ENCODE measurements around the gene SLC16A2. TPM values are rescaled to one million over a fixed set of nuclear protein-coding genes. Genes with fewer than 3 reads are reported as not detected.
A peak's percentile ranks its signal among the peaks of the same experiment; 100 is the strongest.

The SLC16A2 gene
- polyA plus RNA-seq, 1 donor from 2014 or later, result not detected

DNA sequence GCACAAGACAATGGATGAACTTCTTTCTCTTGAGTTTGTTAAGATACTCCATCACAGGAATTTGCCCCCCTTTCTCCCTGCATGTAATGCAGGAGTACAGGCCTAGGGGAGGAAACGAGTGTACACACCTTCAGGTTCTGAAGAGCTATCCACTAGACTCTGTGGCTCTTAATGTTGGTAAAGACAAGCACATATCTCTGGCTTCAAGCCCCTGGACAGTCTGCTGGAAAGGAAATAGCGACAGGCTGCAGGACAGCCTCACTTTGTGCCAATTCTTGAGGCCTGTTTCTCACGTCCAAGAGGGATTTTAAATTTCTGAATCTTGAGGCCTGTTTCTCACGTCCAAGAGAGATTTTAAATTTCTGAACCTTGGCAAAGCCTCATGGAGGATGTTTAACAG, 106.1 kb downstream of the SLC16A2 start:
- Mint-ChIP-seq H3K27ac (no peak overlapping the region), H3K4me3 (no peak overlapping the region), H3K36me3 (peaks cover 2% of the 10 kb centered on the region), H3K27me3 (no peaks in the 10 kb centered on the region), H3K9me3 (no peaks in the 10 kb centered on the region), H3K4me1 (no peaks in the 10 kb centered on the region)

GRCh38 chrX:74529311-74529710, 108.0 kb downstream of the SLC16A2 start:
- Mint-ChIP-seq H3K9me3 (no peaks in the 10 kb centered on the region), H3K4me1 (peaks cover 0 to 2% (median 0%) of the 10 kb centered on the region in 3 donors), H3K27ac (no peak overlapping the region), H3K36me3 (peaks cover 2% of the 10 kb centered on the region), H3K4me3 (no peak overlapping the region), H3K27me3 (no peaks in the 10 kb centered on the region)

DNA sequence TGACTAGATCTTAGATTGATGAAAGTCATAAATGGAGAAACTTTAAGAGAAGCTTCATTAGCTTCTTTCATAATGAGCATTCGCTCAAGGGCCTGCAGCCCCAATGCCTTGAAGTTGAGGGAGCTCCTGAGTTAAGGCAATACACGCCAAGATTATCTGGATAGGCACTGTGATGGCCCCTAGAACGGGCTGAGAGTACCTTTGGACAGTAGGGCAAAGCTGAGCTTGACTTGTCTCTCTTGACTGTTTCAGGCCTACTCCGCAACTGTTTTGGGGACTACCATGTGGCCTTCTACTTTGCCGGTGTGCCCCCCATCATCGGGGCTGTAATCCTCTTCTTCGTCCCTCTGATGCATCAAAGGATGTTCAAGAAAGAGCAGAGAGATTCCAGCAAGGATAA, 109.8 kb downstream of the SLC16A2 start:
- Mint-ChIP-seq H3K4me1 (peaks cover 0 to 8% (median 6%) of the 10 kb centered on the region in 3 donors), H3K9me3 (no peaks in the 10 kb centered on the region), H3K4me3 (no peak overlapping the region), H3K27me3 (no peaks in the 10 kb centered on the region), H3K27ac (no peak overlapping the region), H3K36me3 (peaks cover 2% of the 10 kb centered on the region)

- Mint-ChIP-seq H3K9me3 (no peaks in the 10 kb centered on the region), H3K27ac (peak overlapping the region in 1 of 3 donors; percentile 14), H3K4me1 (peaks cover 0 to 8% (median 6%) of the 10 kb centered on the region in 3 donors), H3K36me3 (peaks cover 2% of the 10 kb centered on the region), H3K4me3 (peak overlapping the region in 2 of 4 donors; percentile 18 to 90), H3K27me3 (peaks cover 4% of the 10 kb centered on the region)
Measured at GRCh38 chrX:74534569-74535038, 113.3 kb downstream of the SLC16A2 start.

GRCh38 chrX:74535086-74535407, 113.8 kb downstream of the SLC16A2 start:
- Mint-ChIP-seq H3K4me3 (peak overlapping the region in 3 of 4 donors; percentile 83 to 92 (median 90)), H3K9me3 (no peaks in the 10 kb centered on the region), H3K27me3 (peaks cover 4% of the 10 kb centered on the region), H3K4me1 (peaks cover 0 to 8% (median 6%) of the 10 kb centered on the region in 3 donors), H3K27ac (peak overlapping the region in 1 of 3 donors; percentile 14), H3K36me3 (peaks cover 2% of the 10 kb centered on the region)

GRCh38 chrX:74535408-74536151, 114.3 kb downstream of the SLC16A2 start:
- peak overlapping the region; percentile 83 to 94 (median 91) for H3K4me3 Mint-ChIP-seq
- H3K4me1 Mint-ChIP-seq, result peaks cover 0 to 8% (median 6%) of the 10 kb centered on the region in 3 donors
- peak overlapping the region in 1 of 3 donors; percentile 23 for H3K27ac Mint-ChIP-seq
- H3K9me3 Mint-ChIP-seq, result no peaks in the 10 kb centered on the region
- peaks cover 2% of the 10 kb centered on the region for H3K36me3 Mint-ChIP-seq
- peaks cover 4% of the 10 kb centered on the region for H3K27me3 Mint-ChIP-seq

GRCh38 chrX:74536152-74536831, 115.0 kb downstream of the SLC16A2 start:
- Mint-ChIP-seq H3K4me1 (peaks cover 0 to 8% (median 6%) of the 10 kb centered on the region in 3 donors), H3K27me3 (peaks cover 4% of the 10 kb centered on the region), H3K27ac (no peak overlapping the region), H3K36me3 (peaks cover 2% of the 10 kb centered on the region), H3K4me3 (peak overlapping the region; percentile 83 to 94 (median 91)), H3K9me3 (no peaks in the 10 kb centered on the region)

DNA sequence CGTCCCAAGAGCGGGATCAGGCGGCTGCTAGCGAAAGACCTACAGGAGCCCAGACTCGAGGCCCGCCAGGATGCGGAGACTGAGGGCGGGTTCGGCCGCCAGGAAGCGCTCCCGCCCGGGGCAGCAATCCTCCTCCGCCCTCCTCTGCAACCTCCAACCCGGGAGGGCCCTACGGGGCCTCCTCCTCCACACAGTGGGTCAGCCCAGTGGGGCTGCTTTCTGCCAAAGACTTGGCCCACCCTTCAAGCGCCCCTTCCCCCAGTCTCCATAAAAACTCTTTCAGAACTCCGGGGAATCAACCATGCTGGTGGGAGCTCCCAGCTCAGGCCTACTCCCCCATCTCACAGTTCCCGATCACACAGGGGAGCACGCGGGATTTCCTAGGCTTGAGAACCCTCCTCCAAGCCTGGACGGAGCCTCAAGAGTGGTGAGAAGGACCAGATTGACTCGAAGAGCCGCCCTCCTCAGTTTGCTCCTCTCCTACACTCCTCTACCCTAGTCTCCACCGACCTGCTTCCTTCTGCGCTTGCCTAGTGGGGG, 115.6 kb downstream of the SLC16A2 start:
- peak overlapping the region; percentile 83 to 94 (median 88) for H3K4me3 Mint-ChIP-seq
- H3K36me3 Mint-ChIP-seq, result peaks cover 2% of the 10 kb centered on the region
- H3K27me3 Mint-ChIP-seq, result peaks cover 6% of the 10 kb centered on the region
- no peaks in the 10 kb centered on the region for H3K9me3 Mint-ChIP-seq
- H3K27ac Mint-ChIP-seq, result no peak overlapping the region
- H3K4me1 Mint-ChIP-seq, result peaks cover 0 to 8% (median 6%) of the 10 kb centered on the region in 3 donors

DNA sequence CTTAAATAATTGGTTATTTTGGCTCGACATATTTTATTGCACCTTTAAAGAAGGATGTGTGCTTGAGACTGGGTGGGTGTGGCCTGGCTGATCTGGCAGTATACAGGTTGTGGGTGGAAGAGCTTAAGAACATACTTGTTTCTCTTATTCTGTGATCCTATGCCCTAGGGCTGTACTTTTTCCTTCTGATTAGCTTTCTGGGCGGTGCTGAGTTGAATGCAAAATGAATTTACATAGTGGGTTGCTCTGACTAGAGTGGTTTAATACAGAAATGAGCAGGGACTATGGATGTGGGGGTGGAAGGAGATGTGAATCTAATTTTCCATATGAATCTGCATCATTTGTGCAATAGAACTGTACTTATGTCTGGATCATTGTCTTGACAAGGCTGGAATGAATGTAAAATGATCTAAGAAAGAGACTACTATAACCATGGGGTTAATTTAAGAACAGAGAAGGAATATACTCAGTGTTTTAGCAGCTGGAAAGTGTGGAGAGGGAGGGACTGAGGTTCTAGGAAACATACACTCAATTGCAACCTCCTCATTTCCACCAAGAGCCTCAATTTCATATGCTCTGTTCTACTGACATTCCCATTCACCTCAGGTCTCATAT, 119.4 kb downstream of the SLC16A2 start:
- peaks cover 6% of the 10 kb centered on the region for H3K27me3 Mint-ChIP-seq
- H3K4me3 Mint-ChIP-seq, result no peak overlapping the region
- no peaks in the 10 kb centered on the region for H3K4me1 Mint-ChIP-seq
- H3K9me3 Mint-ChIP-seq, result no peaks in the 10 kb centered on the region
- H3K36me3 Mint-ChIP-seq, result peaks cover 2% of the 10 kb centered on the region
- no peak overlapping the region for H3K27ac Mint-ChIP-seq

- Mint-ChIP-seq H3K27me3 (peaks cover 2% of the 10 kb centered on the region), H3K4me3 (no peak overlapping the region), H3K4me1 (peaks cover 0 to 4% (median 2%) of the 10 kb centered on the region in 3 donors), H3K36me3 (peaks cover 2% of the 10 kb centered on the region), H3K9me3 (no peaks in the 10 kb centered on the region), H3K27ac (no peak overlapping the region)
Measured at GRCh38 chrX:74545880-74546523, 124.7 kb downstream of the SLC16A2 start.

- no peak overlapping the region for H3K4me3 Mint-ChIP-seq
- H3K36me3 Mint-ChIP-seq, result peaks cover 2% of the 10 kb centered on the region
- H3K27ac Mint-ChIP-seq, result no peak overlapping the region
- H3K9me3 Mint-ChIP-seq, result no peaks in the 10 kb centered on the region
- no peaks in the 10 kb centered on the region for H3K27me3 Mint-ChIP-seq
- H3K4me1 Mint-ChIP-seq, result peaks cover 0 to 4% (median 2%) of the 10 kb centered on the region in 3 donors
Measured at GRCh38 chrX:74546984-74547383, 125.7 kb downstream of the SLC16A2 start.

DNA sequence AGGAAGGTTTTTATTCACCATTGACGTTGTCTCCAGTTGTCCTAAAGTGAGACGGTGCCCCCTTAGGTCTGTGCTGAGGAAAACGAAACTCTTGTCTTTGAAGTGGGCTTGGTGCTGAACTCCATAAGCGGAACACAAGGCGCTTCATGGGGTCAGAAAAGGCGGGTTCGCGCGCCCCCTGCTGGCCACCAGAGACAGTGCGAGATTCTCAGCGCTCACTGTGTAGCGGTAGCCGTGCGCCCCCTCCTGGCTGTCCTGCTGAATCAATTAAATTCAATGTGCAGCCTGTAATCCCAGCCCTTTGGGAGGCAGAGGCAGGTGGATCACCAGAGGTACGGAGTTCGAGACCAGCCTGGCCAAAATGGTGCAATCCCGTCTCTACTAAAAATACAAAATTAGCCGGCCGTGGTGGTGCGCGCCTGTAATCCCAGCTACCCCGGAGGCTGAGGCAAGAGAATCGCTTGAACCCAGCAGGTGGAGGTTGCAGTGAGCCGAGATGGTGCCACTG, 129.1 kb downstream of the SLC16A2 start:
- Mint-ChIP-seq H3K4me3 (peak overlapping the region in 3 of 4 donors; percentile 60 to 70 (median 70)), H3K27ac (peak overlapping the region in 2 of 3 donors; percentile 23 to 80), H3K36me3 (no peaks in the 10 kb centered on the region)

DNA sequence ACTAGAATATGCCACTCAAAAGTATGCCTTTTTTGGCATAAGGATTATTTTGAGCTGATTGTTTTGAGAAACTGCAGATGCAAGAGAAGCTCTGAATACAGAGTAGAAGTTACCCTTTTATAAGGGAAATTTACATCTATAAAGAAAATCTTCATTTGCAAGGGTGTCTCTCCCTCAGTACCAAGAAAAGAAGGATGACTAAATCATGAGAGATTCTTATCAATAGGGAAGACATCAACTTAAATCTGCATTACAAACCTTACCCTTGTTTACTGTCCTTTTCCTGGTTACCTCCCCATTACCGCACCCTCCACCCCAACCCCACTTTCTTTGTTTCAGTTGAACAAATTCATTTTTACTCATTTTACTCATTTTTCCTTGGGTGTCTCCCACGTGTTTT, 130.6 kb downstream of the SLC16A2 start:
- peaks cover 0 to 4% (median 2%) of the 10 kb centered on the region in 3 donors for H3K4me1 Mint-ChIP-seq
- H3K27me3 Mint-ChIP-seq, result no peaks in the 10 kb centered on the region
- no peaks in the 10 kb centered on the region for H3K36me3 Mint-ChIP-seq
- no peaks in the 10 kb centered on the region for H3K9me3 Mint-ChIP-seq
- H3K27ac Mint-ChIP-seq, result no peak overlapping the region
- no peak overlapping the region for H3K4me3 Mint-ChIP-seq

More for the DNA sequence above, 129.1 kb downstream of the SLC16A2 start:
- Mint-ChIP-seq H3K9me3 (no peaks in the 10 kb centered on the region), H3K4me1 (peaks cover 0 to 4% (median 2%) of the 10 kb centered on the region in 3 donors), H3K27me3 (no peaks in the 10 kb centered on the region)

GRCh38 chrX:74557378-74557777, 136.1 kb downstream of the SLC16A2 start:
- no peak overlapping the region for H3K27ac Mint-ChIP-seq
- H3K4me3 Mint-ChIP-seq, result no peak overlapping the region
- no peaks in the 10 kb centered on the region for H3K36me3 Mint-ChIP-seq
- no peaks in the 10 kb centered on the region for H3K4me1 Mint-ChIP-seq
- H3K27me3 Mint-ChIP-seq, result no peaks in the 10 kb centered on the region
- no peaks in the 10 kb centered on the region for H3K9me3 Mint-ChIP-seq
